Activated naive CD8-positive, alpha-beta T cell treated with anti-CD3 and anti-CD28 coated beads, Interleukin-2, amount 50 U/mL, for 24 hours (primary cell): ENCODE measurements around the gene CXXC5.

Experiments
- ATAC-seq: fragments of 150-1000 bp; cut with Tn5 transposase; one replicate; pipeline ENCODE4 v1.10.0; 2021
- DNase-seq: peaks from one replicate; pipeline ENCODE4 v3.0.0; 2021
- H3K27ac Mint-ChIP-seq: one replicate; pipeline ENCODE4 v1.8.0; 2021; ENCODE audit warnings: mild to moderate bottlenecking, mixed read lengths
- H3K27me3 Mint-ChIP-seq: one replicate; pipeline ENCODE4 v1.8.0; 2021; ENCODE audit warnings: mixed read lengths
- H3K36me3 Mint-ChIP-seq: one replicate; pipeline ENCODE4 v1.8.0; 2021; ENCODE audit warnings: low read depth, mixed read lengths
- H3K4me1 Mint-ChIP-seq: one replicate; pipeline ENCODE4 v1.8.0; 2021; ENCODE audit warnings: mixed read lengths
- H3K4me3 Mint-ChIP-seq: one replicate; pipeline ENCODE4 v1.8.0; 2021; ENCODE audit warnings: mild to moderate bottlenecking, moderate library complexity, mixed read lengths
- H3K9me3 Mint-ChIP-seq: one replicate; pipeline ENCODE4 v1.8.0; 2021; ENCODE audit warnings: mixed read lengths

The CXXC5 gene

GRCh38 chr5:139692148-139692547 is 44.0 kb downstream of the CXXC5 start:
- Mint-ChIP-seq H3K9me3 (no peaks in the 10 kb centered on the region), H3K4me1 (peaks cover 16% of the 10 kb centered on the region), H3K4me3 (no peak overlapping the region), H3K36me3 (no peaks in the 10 kb centered on the region), H3K27me3 (peaks cover 3% of the 10 kb centered on the region), H3K27ac (no peak overlapping the region)
- DNase-seq (no peak), ATAC-seq (no peak)

GRCh38 chr5:139692679-139693308 is 44.6 kb downstream of the CXXC5 start:
- H3K27ac Mint-ChIP-seq = no peak overlapping the region
- no peaks in the 10 kb centered on the region for H3K9me3 Mint-ChIP-seq
- H3K4me3 Mint-ChIP-seq = no peak overlapping the region
- ATAC-seq (no peak), DNase-seq (no peak)
- H3K27me3 Mint-ChIP-seq = peaks cover 3% of the 10 kb centered on the region
- peaks cover 15% of the 10 kb centered on the region for H3K4me1 Mint-ChIP-seq
- no peaks in the 10 kb centered on the region for H3K36me3 Mint-ChIP-seq

- Mint-ChIP-seq H3K27me3 (peaks cover 3% of the 10 kb centered on the region), H3K4me1 (peaks cover 23% of the 10 kb centered on the region), H3K4me3 (no peak overlapping the region), H3K27ac (no peak overlapping the region), H3K36me3 (no peaks in the 10 kb centered on the region), H3K9me3 (no peaks in the 10 kb centered on the region)
- DNase-seq = no peak
- no peak for ATAC-seq
These were observed 45.7 kb downstream of the CXXC5 start for GRCh38 chr5:139693676-139694364.

GRCh38 chr5:139694556-139695177 is 46.5 kb downstream of the CXXC5 start:
- H3K27ac Mint-ChIP-seq = no peak overlapping the region
- H3K4me1 Mint-ChIP-seq = peaks cover 26% of the 10 kb centered on the region
- no peaks in the 10 kb centered on the region for H3K9me3 Mint-ChIP-seq
- no peak overlapping the region for H3K4me3 Mint-ChIP-seq
- ATAC-seq (no peak), DNase-seq (no peak)
- peaks cover 5% of the 10 kb centered on the region for H3K27me3 Mint-ChIP-seq
- H3K36me3 Mint-ChIP-seq = no peaks in the 10 kb centered on the region

GRCh38 chr5:139695178-139695573 is 47.0 kb downstream of the CXXC5 start:
- no peak overlapping the region for H3K4me3 Mint-ChIP-seq
- no peaks in the 10 kb centered on the region for H3K36me3 Mint-ChIP-seq
- ATAC-seq = no peak
- no peaks in the 10 kb centered on the region for H3K9me3 Mint-ChIP-seq
- H3K4me1 Mint-ChIP-seq = peaks cover 26% of the 10 kb centered on the region
- peaks cover 5% of the 10 kb centered on the region for H3K27me3 Mint-ChIP-seq
- DNase-seq = no peak
- no peak overlapping the region for H3K27ac Mint-ChIP-seq

GRCh38 chr5:139696167-139696893 is 48.2 kb downstream of the CXXC5 start:
- H3K36me3 Mint-ChIP-seq = no peaks in the 10 kb centered on the region
- no peaks in the 10 kb centered on the region for H3K9me3 Mint-ChIP-seq
- H3K27me3 Mint-ChIP-seq = peaks cover 9% of the 10 kb centered on the region
- peaks cover 34% of the 10 kb centered on the region for H3K4me1 Mint-ChIP-seq
- H3K4me3 Mint-ChIP-seq = peak overlapping the region; percentile 66
- DNase-seq (no peak), ATAC-seq (no peak)
- peak overlapping the region; percentile 80 for H3K27ac Mint-ChIP-seq

- Mint-ChIP-seq H3K4me1 (peaks cover 40% of the 10 kb centered on the region), H3K4me3 (peak overlapping the region; percentile 66), H3K36me3 (no peaks in the 10 kb centered on the region), H3K27me3 (peaks cover 14% of the 10 kb centered on the region), H3K27ac (peak overlapping the region; percentile 80), H3K9me3 (no peaks in the 10 kb centered on the region)
- ATAC-seq (peak; percentile 45), DNase-seq (peak; percentile 48)
These were observed 48.9 kb downstream of the CXXC5 start for GRCh38 chr5:139696894-139697658.

- no peak for ATAC-seq
- H3K4me3 Mint-ChIP-seq = no peak overlapping the region
- H3K27ac Mint-ChIP-seq = no peak overlapping the region
These were observed 50.5 kb downstream of the CXXC5 start for GRCh38 chr5:139698490-139699146.

GRCh38 chr5:139699351-139699750 is 51.2 kb downstream of the CXXC5 start:
- Mint-ChIP-seq H3K4me1 (peaks cover 44% of the 10 kb centered on the region), H3K27me3 (peaks cover 16% of the 10 kb centered on the region), H3K36me3 (no peaks in the 10 kb centered on the region), H3K4me3 (no peak overlapping the region), H3K9me3 (no peaks in the 10 kb centered on the region), H3K27ac (no peak overlapping the region)
- DNase-seq (no peak), ATAC-seq (no peak)

More at GRCh38 chr5:139698490-139699146, 50.5 kb downstream of the CXXC5 start:
- DNase-seq = no peak
- H3K9me3 Mint-ChIP-seq = no peaks in the 10 kb centered on the region
- H3K36me3 Mint-ChIP-seq = no peaks in the 10 kb centered on the region
- H3K4me1 Mint-ChIP-seq = peaks cover 42% of the 10 kb centered on the region
- H3K27me3 Mint-ChIP-seq = peaks cover 16% of the 10 kb centered on the region

GRCh38 chr5:139700711-139701055 is 52.5 kb downstream of the CXXC5 start:
- Mint-ChIP-seq H3K27me3 (peaks cover 16% of the 10 kb centered on the region), H3K4me3 (no peak overlapping the region), H3K4me1 (peaks cover 52% of the 10 kb centered on the region), H3K36me3 (no peaks in the 10 kb centered on the region), H3K9me3 (no peaks in the 10 kb centered on the region), H3K27ac (no peak overlapping the region)
- ATAC-seq (no peak), DNase-seq (no peak)

GRCh38 chr5:139701056-139701741 is 53.0 kb downstream of the CXXC5 start:
- ATAC-seq (no peak), DNase-seq (peak; percentile 25)
- H3K4me3 Mint-ChIP-seq = no peak overlapping the region
- H3K4me1 Mint-ChIP-seq = peaks cover 48% of the 10 kb centered on the region
- no peak overlapping the region for H3K27ac Mint-ChIP-seq
- H3K9me3 Mint-ChIP-seq = no peaks in the 10 kb centered on the region
- H3K36me3 Mint-ChIP-seq = no peaks in the 10 kb centered on the region
- peaks cover 16% of the 10 kb centered on the region for H3K27me3 Mint-ChIP-seq

- Mint-ChIP-seq H3K4me3 (no peak overlapping the region), H3K27ac (no peak overlapping the region), H3K4me1 (peaks cover 40% of the 10 kb centered on the region), H3K27me3 (peaks cover 13% of the 10 kb centered on the region), H3K36me3 (no peaks in the 10 kb centered on the region), H3K9me3 (no peaks in the 10 kb centered on the region)
- no peak for ATAC-seq
- DNase-seq = no peak
These were observed 54.4 kb downstream of the CXXC5 start for GRCh38 chr5:139702548-139702947.

GRCh38 chr5:139704748-139705147 is 56.6 kb downstream of the CXXC5 start:
- Mint-ChIP-seq H3K4me1 (peaks cover 32% of the 10 kb centered on the region), H3K36me3 (no peaks in the 10 kb centered on the region), H3K9me3 (no peaks in the 10 kb centered on the region), H3K27me3 (peaks cover 11% of the 10 kb centered on the region), H3K27ac (no peak overlapping the region), H3K4me3 (no peak overlapping the region)
- ATAC-seq = no peak
- no peak for DNase-seq
